SK-N-SH treated with all-trans-retinoic acid at 6 μM for 48 hours (cell line): Measurements from ENCODE around the gene EXOC4.
"Not testable (repeated sequence)": the region's sequence is repeated elsewhere in the genome, so short reads cannot be mapped to it uniquely, and the experiment has no call there.

Experiments
- ATAC-seq: fragments of 200-7000 bp; cut with Tn5 transposase; 3 replicates; pipeline ENCODE4 v1.9.1; 2020; ENCODE audit warnings: mild to moderate bottlenecking, moderate library complexity
- ARNTL ChIP-seq: fragments of 450-650 bp; formaldehyde crosslinking; IDR thresholded peaks from 2 replicates; pipeline ENCODE4 v1.5.0; 2020; ENCODE audit warnings: low read depth, mild to moderate bottlenecking, moderate library complexity, borderline replicate concordance
- CSDC2 ChIP-seq: fragments of 250-450 bp; sonication (Bioruptor Pico); IDR thresholded peaks from 2 replicates; pipeline ENCODE4 v1.5.0; 2020; ENCODE audit warnings: mild to moderate bottlenecking, moderate library complexity
- ESRRG ChIP-seq: fragments of 250-450 bp; sonication (Bioruptor Pico); IDR thresholded peaks from 2 replicates; pipeline ENCODE4 v1.6.1; 2021; ENCODE audit warnings: mild to moderate bottlenecking
- GLIS3 ChIP-seq: fragments of 250-450 bp; sonication (Bioruptor Pico); IDR thresholded peaks from 2 replicates; pipeline ENCODE4 v1.5.0; 2020; ENCODE audit warnings: mild to moderate bottlenecking, moderate library complexity
- ISL1 ChIP-seq: fragments of 250-450 bp; sonication (Bioruptor Pico); IDR thresholded peaks from 2 replicates; pipeline ENCODE4 v2.1.2; 2022; ENCODE audit warnings: mild to moderate bottlenecking, moderate library complexity
- OSR1 ChIP-seq: fragments of 250-450 bp; sonication (Bioruptor Pico); IDR thresholded peaks from 2 replicates; pipeline ENCODE4 v1.8.0; 2022; ENCODE audit warnings: moderate library complexity, mild to moderate bottlenecking, inconsistent platforms
- PPARA ChIP-seq: fragments of 250-450 bp; sonication (Bioruptor Pico); IDR thresholded peaks from 2 replicates; pipeline ENCODE4 v1.5.0; 2020; ENCODE audit warnings: mild to moderate bottlenecking, borderline replicate concordance
- RARB ChIP-seq: fragments of 250-450 bp; sonication (Bioruptor Pico); IDR thresholded peaks from 2 replicates; pipeline ENCODE4 v1.8.0; 2021; ENCODE audit warnings: mild to moderate bottlenecking, moderate library complexity
- TCF4 ChIP-seq: fragments of 250-450 bp; sonication (Bioruptor Pico); IDR thresholded peaks from 2 replicates; pipeline ENCODE4 v1.8.0; 2021; ENCODE audit warnings: mild to moderate bottlenecking, moderate library complexity, borderline replicate concordance
- TOX ChIP-seq: fragments of 250-450 bp; sonication (Bioruptor Pico); IDR thresholded peaks from 2 replicates; pipeline ENCODE4 v1.8.0; 2021; ENCODE audit warnings: mild to moderate bottlenecking, moderate library complexity, borderline replicate concordance
- ZC3H10 ChIP-seq: fragments of 250-450 bp; sonication (Bioruptor Pico); IDR thresholded peaks from 2 replicates; pipeline ENCODE4 v1.5.1; 2021; ENCODE audit warnings: mild to moderate bottlenecking, moderate library complexity
- ZFP3 ChIP-seq: fragments of 250-450 bp; sonication (Bioruptor Pico); IDR thresholded peaks from 2 replicates; pipeline ENCODE4 v1.5.0; 2020; ENCODE audit warnings: mild to moderate bottlenecking, moderate library complexity
- ZFP30 ChIP-seq: fragments of 450-650 bp; formaldehyde crosslinking; IDR thresholded peaks from 2 replicates; pipeline ENCODE4 v1.5.0; 2022; ENCODE audit warnings: mild to moderate bottlenecking, moderate library complexity
- ZNF565 ChIP-seq: fragments of 450-650 bp; formaldehyde crosslinking; conservative IDR thresholded peaks from 2 replicates; pipeline ENCODE4 v1.5.0; 2020; ENCODE audit warnings: low read depth, mild to moderate bottlenecking, moderate library complexity
- ZNF70 ChIP-seq: fragments of 450-650 bp; formaldehyde crosslinking; IDR thresholded peaks from 2 replicates; pipeline ENCODE4 v1.5.0; 2020; ENCODE audit warnings: mild to moderate bottlenecking, moderate library complexity
- ZNF8 ChIP-seq: fragments of 450-650 bp; formaldehyde crosslinking; IDR thresholded peaks from 2 replicates; pipeline ENCODE4 v1.5.0; 2020; ENCODE audit warnings: mild to moderate bottlenecking, moderate library complexity
- TF ChIP-seq, protein P1 (sequence below): fragments of 250-450 bp; sonication (Bioruptor Pico); IDR thresholded peaks from 2 replicates; pipeline ENCODE4 v1.8.0; 2020; ENCODE audit warnings: mild to moderate bottlenecking, moderate library complexity, borderline replicate concordance
- TF ChIP-seq, protein P2 (sequence below): fragments of 250-450 bp; sonication (Bioruptor Pico); IDR thresholded peaks from 2 replicates; pipeline ENCODE4 v1.5.0; 2020; ENCODE audit warnings: mild to moderate bottlenecking, moderate library complexity
- TF ChIP-seq, protein P3 (sequence below): fragments of 250-450 bp; sonication (Bioruptor Pico); IDR thresholded peaks from 2 replicates; pipeline ENCODE4 v1.5.1; 2020; ENCODE audit warnings: low read depth, mild to moderate bottlenecking, moderate library complexity
- TF ChIP-seq, protein P4 (sequence below): fragments of 250-450 bp; sonication (Bioruptor Pico); IDR thresholded peaks from 2 replicates; pipeline ENCODE4 v1.8.0; 2021; ENCODE audit warnings: low read depth, mild to moderate bottlenecking, moderate library complexity, borderline replicate concordance
- TF ChIP-seq, protein P5 (sequence below): fragments of 250-450 bp; sonication (Bioruptor Pico); IDR thresholded peaks from 2 replicates; pipeline ENCODE4 v1.5.1; 2021; ENCODE audit warnings: mild to moderate bottlenecking, moderate library complexity

EXOC4 gene

DNA sequence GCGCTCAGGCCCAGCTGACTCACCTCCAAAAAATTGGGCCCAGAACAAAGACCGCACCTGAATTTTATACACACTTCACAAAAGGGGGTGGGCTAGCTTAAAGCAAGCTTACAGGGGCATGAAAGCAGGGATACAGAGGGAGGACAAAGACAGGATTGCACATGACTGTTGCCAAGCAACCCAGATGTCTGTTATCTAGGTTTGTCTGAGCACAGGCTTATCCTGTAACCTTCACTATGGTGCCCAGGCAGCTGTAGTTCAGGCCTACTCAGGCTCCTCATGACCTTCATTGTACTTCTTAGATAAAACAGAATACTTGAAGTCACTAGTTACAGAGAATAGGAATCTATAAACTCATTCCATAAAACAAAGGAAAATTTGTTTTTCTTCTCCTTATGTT is 824.7 kb downstream of the EXOC4 start:
- ATAC-seq = not testable (repeated sequence)
- peak; percentile 29; the same call in 1 of the 2 replicates for TF ChIP-seq TCF4 (CRISPR knock-in tag)
- TF ChIP-seq, all 23 proteins: peak for 1; not testable (repeated sequence) for 22

DNA sequence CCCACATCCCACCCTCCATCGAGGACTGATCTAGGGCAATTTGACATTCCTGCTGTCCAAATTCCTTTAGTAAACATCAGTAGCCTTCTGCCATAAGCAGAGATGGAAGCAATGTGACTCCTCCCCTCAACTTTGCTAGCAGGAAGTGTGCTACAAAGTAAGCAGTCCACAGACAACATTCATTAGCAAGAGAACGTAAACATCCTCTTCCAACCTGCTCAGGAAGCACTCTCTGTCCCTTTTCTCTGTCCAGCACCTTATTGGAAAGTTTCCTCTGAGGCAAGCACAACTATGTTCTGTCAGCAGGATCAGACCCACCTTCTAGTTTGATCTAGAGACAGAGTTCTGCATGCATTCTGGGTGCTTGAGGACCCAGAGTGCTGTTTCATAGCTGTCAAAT is 826.1 kb downstream of the EXOC4 start:
- TF ChIP-seq ISL1 (CRISPR knock-in tag) (no peak), ZNF8 (CRISPR knock-in tag) (no peak), ZFP3 (CRISPR knock-in tag) (no peak), PPARA (CRISPR knock-in tag) (no peak), ZFP30 (CRISPR knock-in tag) (no peak), ZNF70 (no peak), OSR1 (CRISPR knock-in tag) (no peak), GLIS3 (CRISPR knock-in tag) (no peak), RARB (CRISPR knock-in tag) (no peak), ZNF565 (CRISPR knock-in tag) (no peak), CSDC2 (CRISPR knock-in tag) (no peak), ESRRG (CRISPR knock-in tag) (no peak), TCF4 (CRISPR knock-in tag) (no peak), ZC3H10 (CRISPR knock-in tag) (no peak)
- TF ChIP-seq, protein P1, sequence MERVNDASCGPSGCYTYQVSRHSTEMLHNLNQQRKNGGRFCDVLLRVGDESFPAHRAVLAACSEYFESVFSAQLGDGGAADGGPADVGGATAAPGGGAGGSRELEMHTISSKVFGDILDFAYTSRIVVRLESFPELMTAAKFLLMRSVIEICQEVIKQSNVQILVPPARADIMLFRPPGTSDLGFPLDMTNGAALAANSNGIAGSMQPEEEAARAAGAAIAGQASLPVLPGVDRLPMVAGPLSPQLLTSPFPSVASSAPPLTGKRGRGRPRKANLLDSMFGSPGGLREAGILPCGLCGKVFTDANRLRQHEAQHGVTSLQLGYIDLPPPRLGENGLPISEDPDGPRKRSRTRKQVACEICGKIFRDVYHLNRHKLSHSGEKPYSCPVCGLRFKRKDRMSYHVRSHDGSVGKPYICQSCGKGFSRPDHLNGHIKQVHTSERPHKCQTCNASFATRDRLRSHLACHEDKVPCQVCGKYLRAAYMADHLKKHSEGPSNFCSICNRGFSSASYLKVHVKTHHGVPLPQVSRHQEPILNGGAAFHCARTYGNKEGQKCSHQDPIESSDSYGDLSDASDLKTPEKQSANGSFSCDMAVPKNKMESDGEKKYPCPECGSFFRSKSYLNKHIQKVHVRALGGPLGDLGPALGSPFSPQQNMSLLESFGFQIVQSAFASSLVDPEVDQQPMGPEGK (CRISPR knock-in tag) = no peak
- TF ChIP-seq, protein P2, sequence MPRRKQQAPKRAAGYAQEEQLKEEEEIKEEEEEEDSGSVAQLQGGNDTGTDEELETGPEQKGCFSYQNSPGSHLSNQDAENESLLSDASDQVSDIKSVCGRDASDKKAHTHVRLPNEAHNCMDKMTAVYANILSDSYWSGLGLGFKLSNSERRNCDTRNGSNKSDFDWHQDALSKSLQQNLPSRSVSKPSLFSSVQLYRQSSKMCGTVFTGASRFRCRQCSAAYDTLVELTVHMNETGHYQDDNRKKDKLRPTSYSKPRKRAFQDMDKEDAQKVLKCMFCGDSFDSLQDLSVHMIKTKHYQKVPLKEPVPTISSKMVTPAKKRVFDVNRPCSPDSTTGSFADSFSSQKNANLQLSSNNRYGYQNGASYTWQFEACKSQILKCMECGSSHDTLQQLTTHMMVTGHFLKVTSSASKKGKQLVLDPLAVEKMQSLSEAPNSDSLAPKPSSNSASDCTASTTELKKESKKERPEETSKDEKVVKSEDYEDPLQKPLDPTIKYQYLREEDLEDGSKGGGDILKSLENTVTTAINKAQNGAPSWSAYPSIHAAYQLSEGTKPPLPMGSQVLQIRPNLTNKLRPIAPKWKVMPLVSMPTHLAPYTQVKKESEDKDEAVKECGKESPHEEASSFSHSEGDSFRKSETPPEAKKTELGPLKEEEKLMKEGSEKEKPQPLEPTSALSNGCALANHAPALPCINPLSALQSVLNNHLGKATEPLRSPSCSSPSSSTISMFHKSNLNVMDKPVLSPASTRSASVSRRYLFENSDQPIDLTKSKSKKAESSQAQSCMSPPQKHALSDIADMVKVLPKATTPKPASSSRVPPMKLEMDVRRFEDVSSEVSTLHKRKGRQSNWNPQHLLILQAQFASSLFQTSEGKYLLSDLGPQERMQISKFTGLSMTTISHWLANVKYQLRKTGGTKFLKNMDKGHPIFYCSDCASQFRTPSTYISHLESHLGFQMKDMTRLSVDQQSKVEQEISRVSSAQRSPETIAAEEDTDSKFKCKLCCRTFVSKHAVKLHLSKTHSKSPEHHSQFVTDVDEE (CRISPR knock-in tag) = no peak
- TF ChIP-seq, protein P3, sequence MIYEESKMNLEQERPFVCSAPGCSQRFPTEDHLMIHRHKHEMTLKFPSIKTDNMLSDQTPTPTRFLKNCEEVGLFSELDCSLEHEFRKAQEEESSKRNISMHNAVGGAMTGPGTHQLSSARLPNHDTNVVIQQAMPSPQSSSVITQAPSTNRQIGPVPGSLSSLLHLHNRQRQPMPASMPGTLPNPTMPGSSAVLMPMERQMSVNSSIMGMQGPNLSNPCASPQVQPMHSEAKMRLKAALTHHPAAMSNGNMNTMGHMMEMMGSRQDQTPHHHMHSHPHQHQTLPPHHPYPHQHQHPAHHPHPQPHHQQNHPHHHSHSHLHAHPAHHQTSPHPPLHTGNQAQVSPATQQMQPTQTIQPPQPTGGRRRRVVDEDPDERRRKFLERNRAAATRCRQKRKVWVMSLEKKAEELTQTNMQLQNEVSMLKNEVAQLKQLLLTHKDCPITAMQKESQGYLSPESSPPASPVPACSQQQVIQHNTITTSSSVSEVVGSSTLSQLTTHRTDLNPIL (CRISPR knock-in tag) = no peak
- TF ChIP-seq, protein P4, sequence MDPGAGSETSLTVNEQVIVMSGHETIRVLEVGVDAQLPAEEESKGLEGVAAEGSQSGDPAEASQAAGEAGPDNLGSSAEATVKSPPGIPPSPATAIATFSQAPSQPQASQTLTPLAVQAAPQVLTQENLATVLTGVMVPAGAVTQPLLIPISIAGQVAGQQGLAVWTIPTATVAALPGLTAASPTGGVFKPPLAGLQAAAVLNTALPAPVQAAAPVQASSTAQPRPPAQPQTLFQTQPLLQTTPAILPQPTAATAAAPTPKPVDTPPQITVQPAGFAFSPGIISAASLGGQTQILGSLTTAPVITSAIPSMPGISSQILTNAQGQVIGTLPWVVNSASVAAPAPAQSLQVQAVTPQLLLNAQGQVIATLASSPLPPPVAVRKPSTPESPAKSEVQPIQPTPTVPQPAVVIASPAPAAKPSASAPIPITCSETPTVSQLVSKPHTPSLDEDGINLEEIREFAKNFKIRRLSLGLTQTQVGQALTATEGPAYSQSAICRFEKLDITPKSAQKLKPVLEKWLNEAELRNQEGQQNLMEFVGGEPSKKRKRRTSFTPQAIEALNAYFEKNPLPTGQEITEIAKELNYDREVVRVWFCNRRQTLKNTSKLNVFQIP (CRISPR knock-in tag) = no peak
- ATAC-seq = no peak

DNA sequence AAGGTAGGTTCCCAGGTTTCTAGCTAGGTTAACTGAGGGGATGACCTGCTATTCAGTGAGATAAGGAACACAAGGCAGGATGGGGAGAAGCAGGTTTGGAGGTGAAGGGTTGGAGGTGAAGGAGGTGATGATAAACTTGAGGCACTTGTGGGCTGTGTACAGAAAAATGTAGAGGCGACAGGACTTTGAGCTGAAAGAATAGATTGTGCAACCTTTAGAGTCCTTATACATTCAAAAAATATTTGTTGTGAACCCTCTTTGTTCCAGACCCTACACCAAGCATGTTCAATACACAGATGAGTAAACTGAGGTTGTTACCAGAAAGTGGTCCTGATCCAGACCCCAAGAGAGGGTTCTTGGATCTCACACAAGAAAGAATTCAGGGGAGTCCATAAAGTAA is 828.8 kb downstream of the EXOC4 start:
- ATAC-seq = no peak
- no peak for TF ChIP-seq ZFP3 (CRISPR knock-in tag)

DNA sequence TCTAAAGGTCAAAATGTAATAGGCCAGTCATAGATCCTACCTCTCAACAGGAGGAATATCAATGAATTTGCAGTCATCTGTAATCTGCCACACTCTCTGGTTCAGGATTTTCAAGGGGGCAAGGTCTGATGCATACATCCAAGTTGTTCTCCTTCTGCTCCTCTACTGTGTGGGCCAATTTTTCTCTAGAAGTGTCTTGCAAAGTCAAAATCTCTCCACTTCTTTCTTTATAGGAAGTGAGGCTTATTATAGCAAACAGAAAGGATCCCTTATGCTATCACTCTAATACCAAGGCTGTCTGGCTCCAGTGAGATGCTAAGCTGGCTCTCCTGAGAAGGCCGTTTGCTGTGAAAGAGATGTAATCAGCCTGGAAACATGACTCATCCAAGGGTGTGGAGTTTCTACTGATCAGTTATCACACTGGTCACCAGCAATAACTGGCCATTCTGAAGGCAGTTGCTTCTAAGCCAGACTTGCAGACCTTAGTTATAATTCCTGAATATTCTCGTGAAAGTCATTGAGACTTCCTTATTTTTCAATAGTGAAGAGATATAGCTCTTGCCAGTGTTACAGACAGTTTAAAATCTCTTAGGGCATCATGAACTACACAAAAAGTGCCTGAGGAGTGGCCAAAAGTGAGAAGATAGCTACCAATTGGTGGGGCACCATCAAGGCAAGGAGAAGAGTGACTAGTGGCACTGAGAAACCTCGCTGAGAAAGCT is 831.0 kb downstream of the EXOC4 start:
- ATAC-seq = peak; percentile 79
- TF ChIP-seq, protein P1 (CRISPR knock-in tag) = no peak
- TF ChIP-seq ARNTL (no peak), ZFP30 (CRISPR knock-in tag) (no peak; the same call in 1 of the 2 replicates), ESRRG (CRISPR knock-in tag) (no peak), ZC3H10 (CRISPR knock-in tag) (no peak), TOX (CRISPR knock-in tag) (no peak), PPARA (CRISPR knock-in tag) (no peak), GLIS3 (CRISPR knock-in tag) (no peak), ZNF8 (CRISPR knock-in tag) (no peak), ISL1 (CRISPR knock-in tag) (no peak), OSR1 (CRISPR knock-in tag) (no peak), ZNF70 (no peak), ZFP3 (CRISPR knock-in tag) (no peak), TCF4 (CRISPR knock-in tag) (no peak)
- TF ChIP-seq, protein P5, sequence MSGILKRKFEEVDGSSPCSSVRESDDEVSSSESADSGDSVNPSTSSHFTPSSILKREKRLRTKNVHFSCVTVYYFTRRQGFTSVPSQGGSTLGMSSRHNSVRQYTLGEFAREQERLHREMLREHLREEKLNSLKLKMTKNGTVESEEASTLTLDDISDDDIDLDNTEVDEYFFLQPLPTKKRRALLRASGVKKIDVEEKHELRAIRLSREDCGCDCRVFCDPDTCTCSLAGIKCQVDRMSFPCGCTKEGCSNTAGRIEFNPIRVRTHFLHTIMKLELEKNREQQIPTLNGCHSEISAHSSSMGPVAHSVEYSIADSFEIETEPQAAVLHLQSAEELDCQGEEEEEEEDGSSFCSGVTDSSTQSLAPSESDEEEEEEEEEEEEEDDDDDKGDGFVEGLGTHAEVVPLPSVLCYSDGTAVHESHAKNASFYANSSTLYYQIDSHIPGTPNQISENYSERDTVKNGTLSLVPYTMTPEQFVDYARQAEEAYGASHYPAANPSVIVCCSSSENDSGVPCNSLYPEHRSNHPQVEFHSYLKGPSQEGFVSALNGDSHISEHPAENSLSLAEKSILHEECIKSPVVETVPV (CRISPR knock-in tag) = no peak
- TF ChIP-seq, protein P3 (CRISPR knock-in tag) = no peak
